NCI-H2029 (cell line): ENCODE data around the gene AMOTL1.
A peak's percentile ranks its signal among the peaks of the same experiment; 100 is the strongest.
"Not testable (repeated sequence)": the region's sequence is repeated elsewhere in the genome, so short reads cannot be mapped to it uniquely, and the experiment has no call there.

Experiments used
- DNase-seq: peaks from one replicate; lab custom pipeline; 2025; lab: John Stamatoyannopoulos, UW

AMOTL1 gene

DNA sequence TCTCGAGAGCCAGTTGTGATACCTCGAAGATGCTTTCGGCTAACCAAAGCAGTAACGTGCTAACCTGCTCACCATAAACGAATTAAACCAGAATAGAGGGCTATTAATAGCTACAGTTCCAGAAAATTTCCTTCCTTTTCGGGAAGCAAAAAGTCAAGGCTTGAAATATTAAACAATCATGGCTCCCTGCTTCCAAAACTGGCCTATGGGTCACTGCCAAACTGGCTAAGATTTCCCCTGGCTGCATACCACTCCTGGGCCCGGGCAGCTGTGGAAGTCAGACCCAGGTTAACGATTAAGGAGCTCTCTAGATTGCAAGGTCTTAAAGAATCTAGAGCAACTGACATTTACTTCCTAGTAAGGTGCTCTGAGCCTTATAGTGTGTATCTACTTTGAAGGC, 1.7 kb downstream of the AMOTL1 start:
- no peak for DNase-seq

DNA sequence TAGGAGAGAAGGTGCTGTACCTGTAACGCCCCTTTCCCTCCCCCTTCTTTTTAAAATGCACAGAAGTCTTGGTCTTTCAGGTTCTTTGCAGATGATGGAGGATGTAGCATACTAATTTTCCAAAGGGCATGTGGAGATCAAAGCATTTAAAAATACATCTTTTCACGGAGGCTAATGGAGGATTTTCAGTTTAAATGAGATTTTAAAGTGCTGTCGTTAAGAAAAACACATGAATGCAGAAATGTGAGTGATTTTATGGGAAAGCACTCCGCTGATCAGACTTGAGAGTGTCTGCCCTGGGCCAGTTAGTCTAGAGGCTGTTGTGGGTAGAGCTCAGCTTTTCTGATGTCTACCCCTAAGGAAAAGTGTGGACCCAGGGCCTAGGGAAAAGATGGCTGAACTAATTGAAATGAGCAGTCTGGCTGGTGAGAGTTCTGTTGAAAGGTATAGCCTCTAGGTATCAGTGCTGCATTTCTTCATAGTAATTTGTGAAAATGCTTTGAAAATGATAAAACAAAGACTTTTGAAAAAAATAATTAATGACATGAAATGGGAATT, 2.5 kb downstream of the AMOTL1 start:
- DNase-seq: no peak

- DNase-seq: no peak
These were observed 3.2 kb downstream of the AMOTL1 start for GRCh38 chr11:94771390-94771789.

GRCh38 chr11:94771951-94772350, 3.8 kb downstream of the AMOTL1 start:
- DNase-seq: no peak

DNA sequence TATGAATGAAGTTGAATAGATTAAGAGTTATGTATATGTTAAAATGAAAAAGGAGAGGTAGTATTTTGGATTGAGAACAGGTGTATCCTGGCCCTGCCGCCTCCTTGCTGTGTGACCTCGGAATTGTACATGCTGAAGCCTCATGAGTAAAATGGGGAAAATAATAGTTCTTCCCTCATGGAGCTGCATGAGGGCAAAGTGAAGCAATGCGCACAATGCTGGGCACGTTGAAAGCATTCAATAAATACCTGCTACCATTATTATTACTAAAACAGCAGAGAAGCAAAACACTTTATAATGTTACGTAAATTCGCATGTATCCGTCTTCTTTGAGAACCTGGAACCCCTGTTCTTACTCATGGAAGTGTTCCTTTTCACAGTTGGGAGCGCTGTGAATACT, 5.7 kb downstream of the AMOTL1 start:
- DNase-seq: no peak

DNA sequence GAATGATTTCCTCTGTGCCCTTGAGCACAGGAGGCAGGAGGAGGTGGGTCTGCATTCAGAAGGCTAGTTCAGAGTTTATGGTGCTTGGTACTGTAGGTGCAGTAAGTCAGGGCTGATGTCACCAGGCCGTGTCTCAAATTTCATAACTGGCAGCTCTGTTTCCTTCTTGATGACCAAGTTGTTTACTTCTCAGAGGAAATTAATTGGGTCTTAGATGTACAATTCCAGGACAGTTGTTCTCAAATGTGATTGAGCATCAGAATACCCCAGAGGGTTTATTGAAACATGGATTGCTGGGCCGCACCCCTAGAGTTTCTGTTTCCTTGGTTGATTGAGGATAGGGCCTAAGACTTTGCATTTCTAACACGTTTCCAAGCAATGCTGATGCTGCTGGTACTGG, 6.2 kb downstream of the AMOTL1 start:
- DNase-seq: peak; percentile 60

- peak; percentile 90 for DNase-seq
These were observed 7.6 kb downstream of the AMOTL1 start for GRCh38 chr11:94775567-94776327.

- DNase-seq: peak; percentile 88
These were observed 8.5 kb downstream of the AMOTL1 start for GRCh38 chr11:94776351-94777321.

GRCh38 chr11:94780432-94780831, 12.3 kb downstream of the AMOTL1 start:
- no peak for DNase-seq

GRCh38 chr11:94781837-94782236, 13.7 kb downstream of the AMOTL1 start:
- no peak for DNase-seq

DNA sequence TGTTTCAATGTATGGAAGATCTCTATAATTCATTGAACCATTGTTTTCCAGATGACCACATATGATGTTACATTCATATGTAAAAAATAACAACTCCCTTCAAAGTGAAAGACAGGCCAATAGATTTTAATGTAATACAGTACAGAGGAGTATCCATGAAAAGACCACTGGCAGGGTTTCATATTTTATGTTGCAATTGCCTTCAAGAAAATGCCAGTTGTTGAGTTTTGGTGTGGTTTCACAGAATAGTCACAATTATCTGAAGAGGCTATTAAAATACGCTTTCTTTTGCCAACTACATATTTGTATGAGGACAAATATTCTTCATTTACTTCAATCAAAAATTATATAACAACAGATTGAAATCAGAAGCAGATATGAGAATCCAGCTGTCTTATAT, 14.3 kb downstream of the AMOTL1 start:
- DNase-seq: no peak

GRCh38 chr11:94784884-94785283, 16.7 kb downstream of the AMOTL1 start:
- DNase-seq: no peak

- no peak for DNase-seq
These were observed 17.4 kb downstream of the AMOTL1 start for GRCh38 chr11:94785509-94785908.

GRCh38 chr11:94786264-94787126, 18.3 kb downstream of the AMOTL1 start:
- DNase-seq: peak; percentile 17

DNA sequence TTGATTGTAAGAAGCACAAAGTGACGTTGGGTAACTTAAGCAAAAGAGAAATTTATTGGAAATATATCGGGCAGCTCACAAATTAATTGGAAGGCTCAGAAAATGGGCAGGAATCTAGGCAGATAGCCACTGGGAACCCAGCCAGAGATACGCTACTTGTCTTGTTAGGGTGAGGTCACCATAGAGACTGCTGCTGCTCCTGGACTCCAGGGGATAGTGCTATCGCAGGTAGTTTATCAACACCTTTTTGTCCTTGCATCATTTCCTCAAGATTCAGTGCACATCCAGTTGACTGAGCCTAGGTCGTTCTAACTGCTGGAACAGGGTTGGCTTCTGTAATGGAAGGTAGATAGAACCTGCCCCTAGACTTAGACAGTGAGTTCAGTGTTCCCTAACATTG, 19.6 kb downstream of the AMOTL1 start:
- peak; percentile 74 for DNase-seq

DNA sequence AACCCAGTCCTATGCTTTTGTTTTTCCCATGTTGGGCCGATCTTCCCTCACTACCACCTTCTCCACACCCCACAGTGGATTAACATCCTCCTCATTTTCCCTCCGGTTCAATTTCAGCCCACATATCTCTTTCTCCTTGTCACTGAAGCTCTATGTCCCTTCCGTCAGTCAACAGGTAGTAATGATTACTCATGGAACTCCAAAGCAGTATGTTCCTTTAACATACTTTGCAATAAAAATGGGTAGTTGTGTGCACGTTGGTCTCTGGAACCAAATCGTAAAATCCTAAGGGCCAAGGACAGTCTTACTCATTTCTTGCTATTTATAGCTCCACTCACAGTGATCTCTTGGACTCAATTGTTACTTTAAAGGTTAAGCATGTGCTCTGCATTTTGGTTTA, 20.2 kb downstream of the AMOTL1 start:
- no peak for DNase-seq

- DNase-seq: no peak
These were observed 22.0 kb downstream of the AMOTL1 start for GRCh38 chr11:94790197-94790596.

DNA sequence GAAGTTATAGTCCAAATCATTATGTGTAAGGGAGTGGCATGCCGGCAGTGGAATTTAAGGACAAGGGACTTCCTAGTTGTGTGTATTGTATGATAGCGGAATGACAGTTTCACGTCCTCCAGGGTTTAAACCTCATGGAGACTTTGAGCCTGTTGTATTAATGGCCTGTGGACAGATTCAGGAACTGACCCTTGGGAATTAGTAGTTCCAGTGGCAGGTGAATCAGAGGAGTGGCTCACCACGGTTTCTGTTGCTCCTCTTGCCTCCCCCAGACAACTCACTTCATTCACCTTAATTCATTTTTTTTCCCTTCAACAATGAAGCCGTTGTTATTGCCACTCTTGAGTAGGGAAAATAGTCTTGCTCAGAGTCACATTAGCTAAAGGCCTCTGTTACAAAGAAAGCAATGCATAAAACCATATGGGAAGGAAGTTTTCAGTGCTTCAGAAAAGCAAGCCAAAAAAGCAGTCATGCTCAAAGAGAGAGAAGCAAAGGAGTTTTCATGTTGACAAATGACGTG, 22.6 kb downstream of the AMOTL1 start:
- no peak for DNase-seq

- no peak for DNase-seq
These were observed 23.2 kb downstream of the AMOTL1 start for GRCh38 chr11:94791216-94791889.

DNA sequence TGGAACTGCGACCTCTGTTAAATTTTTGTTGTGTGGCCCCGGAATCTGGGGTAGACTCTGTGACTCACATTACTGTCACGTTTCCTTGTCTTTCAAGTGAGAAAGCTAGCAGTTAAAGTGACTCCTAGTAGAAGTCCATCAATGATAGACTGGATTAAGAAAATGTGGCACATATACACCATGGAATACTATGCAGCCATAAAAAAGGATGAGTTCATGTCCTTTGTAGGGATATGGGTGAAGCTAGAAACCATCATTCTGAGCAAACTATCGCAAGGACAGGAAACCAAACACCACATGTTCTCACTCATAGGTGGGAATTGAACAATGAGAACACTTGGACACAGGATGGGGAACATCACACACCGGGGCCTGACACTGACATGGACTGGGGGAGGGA, 23.8 kb downstream of the AMOTL1 start:
- not testable (repeated sequence) for DNase-seq

GRCh38 chr11:94792451-94792850, 24.3 kb downstream of the AMOTL1 start:
- DNase-seq: no peak
